Measurements from ENCODE around the gene HRC.

Gene HRC

DNA sequence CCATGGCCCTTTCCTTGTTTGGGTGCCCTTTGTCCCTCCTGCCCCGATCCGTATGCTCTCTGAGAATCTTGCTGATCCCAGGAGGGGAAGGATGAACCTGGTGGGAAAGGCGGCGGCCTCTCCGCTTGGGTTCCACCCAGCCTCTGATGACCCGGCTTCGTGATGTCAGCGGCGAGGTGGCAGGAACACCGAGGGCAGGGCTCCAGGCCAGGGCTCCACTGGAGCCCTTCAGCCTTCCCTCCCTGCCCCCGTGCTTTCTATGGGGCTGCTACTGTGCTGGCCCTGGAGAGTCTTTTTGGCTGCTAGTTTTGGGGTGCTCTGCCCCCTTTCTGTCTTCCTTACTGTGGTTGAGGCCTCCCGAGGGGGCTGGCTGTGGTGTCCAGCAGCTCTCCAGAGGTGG, 52.9 kb downstream of the HRC start:
- Mint-ChIP-seq H3K27me3 (no peaks in the 10 kb centered on the region), H3K27ac (no peak overlapping the region), H3K4me3 (no peak overlapping the region), H3K4me1 (ENCODE audit: low read depth) (no peaks in the 10 kb centered on the region), H3K36me3 (ENCODE audit: low read depth) (peaks cover 59% of the 10 kb centered on the region), H3K9me3 (no peaks in the 10 kb centered on the region)
